NB4 (cell line): ENCODE data around the gene ZC3H12A.
"Not testable (repeated sequence)": the region's sequence is repeated elsewhere in the genome, so short reads cannot be mapped to it uniquely, and the experiment has no call there.

ENCODE experiments used
- DNase-seq: peaks from one replicate; pipeline ENCODE4 v3.0.0; 2010; ENCODE audit warnings: low read depth
- H3K4me3 ChIP-seq: one replicate; pipeline ENCODE4 v1.5.1; 2011; ENCODE audit warnings: mild to moderate bottlenecking, low read depth, low read length, moderate library complexity
- CTCF ChIP-seq: IDR thresholded peaks from one replicate; pipeline ENCODE4 v1.5.1; 2012; ENCODE audit warnings: low read depth, low read length
- MAX ChIP-seq: IDR thresholded peaks from 2 replicates; pipeline ENCODE4 v1.6.1; 2011; ENCODE audit warnings: low read depth, low read length
- MYC ChIP-seq: IDR thresholded peaks from 2 replicates; pipeline ENCODE4 v1.6.1; 2011; ENCODE audit warnings: low read depth, low read length
- POLR2A ChIP-seq: IDR thresholded peaks from 2 replicates; pipeline ENCODE4 v1.6.1; 2011; ENCODE audit warnings: mild to moderate bottlenecking; ENCODE audit not compliant: insufficient read length; ENCODE audit errors: extremely low read depth

The ZC3H12A gene

DNA sequence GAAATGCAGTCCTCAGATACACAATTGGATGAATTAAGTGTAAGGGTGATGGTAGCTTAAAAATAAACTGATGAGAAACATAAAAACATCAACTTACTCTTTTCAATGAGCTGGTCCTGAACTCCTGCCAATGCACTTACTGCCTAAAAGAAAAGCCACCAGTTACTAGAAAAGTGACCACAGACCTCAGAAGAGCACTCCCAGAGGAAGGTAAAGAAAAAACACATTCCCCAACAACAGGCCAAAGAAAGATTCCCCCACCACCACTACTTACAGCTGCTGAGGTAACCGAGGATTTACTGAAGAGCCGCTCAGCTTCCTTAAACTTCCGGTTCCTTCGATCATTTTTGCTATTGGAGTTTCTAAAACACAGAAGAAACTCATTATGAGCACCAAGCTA, 34.8 kb downstream of the ZC3H12A start:
- DNase-seq = peak; percentile 47
- TF ChIP-seq MAX (no peak), CTCF (no peak), POLR2A (no peak), MYC (no peak)
- no peak overlapping the region for H3K4me3 ChIP-seq

GRCh38 chr1:37513795-37514349, 39.5 kb downstream of the ZC3H12A start:
- TF ChIP-seq MAX (no peak), MYC (no peak), POLR2A (no peak), CTCF (no peak)
- DNase-seq = peak; percentile 42
- peak overlapping the region; percentile 85 for H3K4me3 ChIP-seq

GRCh38 chr1:37514350-37515184, 40.2 kb downstream of the ZC3H12A start, which contains the start of gene MEAF6:
Gene MEAF6 (minus strand): TSS chr1:37514766. CDS start chr1:37514746, 20 bp downstream.
- peak within 1 kb of the TSS; percentile 85 for H3K4me3 ChIP-seq
- peak; percentile 4 for TF ChIP-seq CTCF
- TF ChIP-seq MAX = peak; percentile 58
- peak; percentile 69; the same call in 1 of the 2 replicates for TF ChIP-seq MYC
- peak; percentile 81 for TF ChIP-seq POLR2A
- peak; percentile 90 for DNase-seq

GRCh38 chr1:37515185-37516034, 41.0 kb downstream of the ZC3H12A start:
- peak overlapping the region; percentile 61 for H3K4me3 ChIP-seq
- TF ChIP-seq CTCF (no peak), MYC (no peak), MAX (no peak), POLR2A (no peak)
- DNase-seq = no peak

GRCh38 chr1:37517569-37517968, 43.2 kb downstream of the ZC3H12A start:
- no peak for DNase-seq
- TF ChIP-seq MYC (no peak), CTCF (no peak), POLR2A (no peak), MAX (no peak)
- H3K4me3 ChIP-seq = no peak overlapping the region

- not testable (repeated sequence) for H3K4me3 ChIP-seq, DNase-seq
Measured at GRCh38 chr1:37518241-37518640, 43.9 kb downstream of the ZC3H12A start.

GRCh38 chr1:37518929-37519328, 44.5 kb downstream of the ZC3H12A start:
- not testable (repeated sequence) for DNase-seq, H3K4me3 ChIP-seq
